Urothelium cell line (cell line): ENCODE data around the gene PARVB.

Experiments used
- DNase-seq: peaks from one replicate; pipeline ENCODE4 v3.0.0; 2011; ENCODE audit warnings: low spot score, mixed read lengths
- FAIRE-seq: peaks from 2 replicates; lab custom pipeline; 2011; peaks lifted over from hg19 to GRCh38; lab: Jason Lieb, UNC

Gene PARVB

GRCh38 chr22:44147821-44148574, 123.9 kb downstream of the PARVB start:
- FAIRE-seq (peak; percentile 74), DNase-seq (peak; percentile 79)

- FAIRE-seq, result peak; percentile 87
- peak; percentile 85 for DNase-seq
Observed at GRCh38 chr22:44151676-44152075, 127.6 kb downstream of the PARVB start.

GRCh38 chr22:44153710-44154109, 129.6 kb downstream of the PARVB start:
- no peak for DNase-seq
- no peak for FAIRE-seq

- FAIRE-seq (peak; percentile 97), DNase-seq (no peak)
Observed at GRCh38 chr22:44154436-44154942, 130.4 kb downstream of the PARVB start.

- DNase-seq (no peak), FAIRE-seq (no peak)
Observed at GRCh38 chr22:44155115-44155514, 131.0 kb downstream of the PARVB start.

GRCh38 chr22:44157916-44158618, 134.0 kb downstream of the PARVB start:
- FAIRE-seq, result no peak

GRCh38 chr22:44158816-44159215, 134.7 kb downstream of the PARVB start:
- FAIRE-seq, result no peak

More at GRCh38 chr22:44157916-44158618, 134.0 kb downstream of the PARVB start:
- no peak for DNase-seq

GRCh38 chr22:44159221-44159620, 135.1 kb downstream of the PARVB start:
- DNase-seq (no peak), FAIRE-seq (no peak)

More at GRCh38 chr22:44158816-44159215, 134.7 kb downstream of the PARVB start:
- no peak for DNase-seq

GRCh38 chr22:44159811-44160210, 135.7 kb downstream of the PARVB start:
- no peak for DNase-seq
- no peak for FAIRE-seq

GRCh38 chr22:44160421-44160820, 136.3 kb downstream of the PARVB start:
- DNase-seq, result no peak
- FAIRE-seq, result no peak

- FAIRE-seq, result no peak
- no peak for DNase-seq
Observed at GRCh38 chr22:44161673-44162072, 137.6 kb downstream of the PARVB start.

GRCh38 chr22:44162960-44163359, 138.9 kb downstream of the PARVB start:
- FAIRE-seq, result no peak

GRCh38 chr22:44163536-44163935, 139.4 kb downstream of the PARVB start:
- DNase-seq (no peak), FAIRE-seq (no peak)

More at GRCh38 chr22:44162960-44163359, 138.9 kb downstream of the PARVB start:
- DNase-seq, result no peak

GRCh38 chr22:44164031-44164430, 139.9 kb downstream of the PARVB start:
- FAIRE-seq (no peak), DNase-seq (no peak)

- DNase-seq (no peak), FAIRE-seq (no peak)
Observed at GRCh38 chr22:44165286-44165874, 141.3 kb downstream of the PARVB start.

GRCh38 chr22:44166498-44167276, 142.6 kb downstream of the PARVB start:
- DNase-seq (no peak), FAIRE-seq (no peak)

GRCh38 chr22:44167501-44167900, 143.4 kb downstream of the PARVB start:
- DNase-seq (no peak), FAIRE-seq (no peak)

- FAIRE-seq (no peak), DNase-seq (no peak)
Observed at GRCh38 chr22:44168206-44168605, 144.1 kb downstream of the PARVB start.

GRCh38 chr22:44170470-44170869, 146.4 kb downstream of the PARVB start:
- FAIRE-seq (no peak), DNase-seq (no peak)

GRCh38 chr22:44171561-44171960, 147.5 kb downstream of the PARVB start:
- FAIRE-seq (no peak), DNase-seq (no peak)
